Stromal cell of bone marrow (primary cell): ENCODE results near the gene STOM.
"Not testable (repeated sequence)": the region's sequence is repeated elsewhere in the genome, so short reads cannot be mapped to it uniquely, and the experiment has no call there.

ENCODE experiments used
- DNase-seq: peaks from one replicate; pipeline ENCODE4 v3.0.0-alpha.2; 2012; ENCODE audit warnings: low read depth

The STOM gene, protein sequence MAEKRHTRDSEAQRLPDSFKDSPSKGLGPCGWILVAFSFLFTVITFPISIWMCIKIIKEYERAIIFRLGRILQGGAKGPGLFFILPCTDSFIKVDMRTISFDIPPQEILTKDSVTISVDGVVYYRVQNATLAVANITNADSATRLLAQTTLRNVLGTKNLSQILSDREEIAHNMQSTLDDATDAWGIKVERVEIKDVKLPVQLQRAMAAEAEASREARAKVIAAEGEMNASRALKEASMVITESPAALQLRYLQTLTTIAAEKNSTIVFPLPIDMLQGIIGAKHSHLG

DNA sequence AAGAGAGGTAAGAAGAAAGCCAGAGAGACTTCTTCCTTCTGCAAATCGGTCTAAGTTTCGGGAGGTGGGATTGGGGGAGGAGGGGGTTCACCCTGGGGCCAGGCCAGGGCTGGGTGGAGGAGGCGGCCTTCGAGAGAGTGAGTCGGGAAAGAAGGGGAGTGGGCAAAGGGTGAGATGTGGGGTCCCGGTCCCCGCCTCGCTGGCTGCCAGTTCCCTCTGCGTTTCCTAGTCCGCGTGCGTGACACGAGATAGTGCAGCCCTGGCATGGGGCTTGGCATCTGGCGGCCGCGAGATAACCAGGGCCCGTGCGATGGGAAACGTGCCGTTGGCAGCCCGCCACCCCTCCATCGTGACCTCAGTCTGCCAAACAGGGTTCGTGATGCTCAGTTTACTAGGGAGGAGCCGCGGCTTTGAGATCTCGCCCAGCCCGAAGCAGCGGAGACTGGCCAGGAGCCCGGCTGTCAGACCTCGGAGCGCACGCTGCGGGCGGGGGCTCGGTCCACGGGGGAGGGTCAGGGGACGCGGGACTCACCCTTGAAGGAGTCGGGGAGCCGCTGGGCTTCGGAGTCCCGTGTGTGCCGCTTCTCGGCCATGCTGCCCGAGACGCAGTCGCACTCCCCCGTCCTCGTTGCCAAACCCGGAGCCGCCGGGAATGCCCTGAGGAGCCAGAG lies at the start of gene STOM:
STOM (minus strand) TSS at position 656 of the 671 bp plus-strand sequence; CDS start at position 593, 63 bp downstream.
- DNase-seq: peak; percentile 79

DNA sequence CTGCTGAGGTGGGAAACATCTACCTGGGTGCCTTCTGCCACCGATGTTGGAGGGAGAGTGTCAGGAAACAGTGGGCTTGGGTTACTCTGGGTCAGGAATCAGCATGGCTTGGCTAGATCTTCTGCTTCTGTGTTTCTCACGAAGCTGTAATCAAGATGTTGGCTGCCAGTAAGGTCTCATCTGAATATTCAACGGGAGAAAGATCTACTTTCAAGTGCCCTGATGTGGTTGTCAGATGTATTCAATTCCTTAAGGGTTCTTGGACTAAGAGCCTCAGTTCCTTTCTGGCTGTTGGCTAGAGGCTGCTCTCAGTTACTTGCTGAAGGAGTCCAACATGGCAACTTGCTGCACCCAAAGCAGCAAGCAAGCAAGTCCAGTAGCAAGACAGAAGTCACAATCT lies 41.9 kb upstream of the STOM start:
- DNase-seq: no peak

DNA sequence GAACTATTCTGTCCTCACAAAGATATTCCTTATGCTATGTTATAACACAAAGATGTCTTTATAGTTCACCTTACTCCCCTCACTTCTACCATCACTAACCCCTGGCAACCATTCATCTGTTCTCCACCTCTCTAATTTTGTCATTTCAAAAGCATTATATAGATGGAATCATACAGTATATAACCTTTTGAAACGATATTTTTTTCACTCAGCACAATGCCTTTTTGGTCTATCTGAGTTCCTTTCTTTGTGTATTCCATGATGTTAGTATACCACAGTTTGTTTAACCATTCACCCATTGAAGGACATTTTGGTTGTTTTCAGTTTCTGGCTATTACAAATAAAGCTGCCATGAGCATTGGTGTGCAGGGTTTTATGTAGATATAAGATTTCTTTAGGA lies 35.8 kb upstream of the STOM start:
- no peak for DNase-seq

DNA sequence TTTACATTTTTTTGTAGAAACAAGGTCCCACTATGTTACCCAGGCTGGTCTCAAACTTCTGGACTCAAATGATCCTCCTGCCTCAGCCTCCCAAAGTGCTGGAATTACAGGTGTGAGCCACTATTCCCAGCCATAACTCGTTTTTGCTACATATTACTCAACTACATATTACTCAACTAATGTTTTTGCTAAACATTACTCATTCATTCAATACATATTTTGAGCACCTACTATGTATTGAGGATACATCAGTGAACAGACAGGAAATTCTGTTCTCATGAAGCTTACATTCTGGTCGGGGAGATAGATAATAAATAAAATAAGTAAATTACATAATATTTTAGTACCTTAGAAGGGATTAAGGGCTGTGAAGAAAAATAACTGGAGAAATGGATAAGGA lies 34.9 kb upstream of the STOM start:
- DNase-seq: no peak

DNA sequence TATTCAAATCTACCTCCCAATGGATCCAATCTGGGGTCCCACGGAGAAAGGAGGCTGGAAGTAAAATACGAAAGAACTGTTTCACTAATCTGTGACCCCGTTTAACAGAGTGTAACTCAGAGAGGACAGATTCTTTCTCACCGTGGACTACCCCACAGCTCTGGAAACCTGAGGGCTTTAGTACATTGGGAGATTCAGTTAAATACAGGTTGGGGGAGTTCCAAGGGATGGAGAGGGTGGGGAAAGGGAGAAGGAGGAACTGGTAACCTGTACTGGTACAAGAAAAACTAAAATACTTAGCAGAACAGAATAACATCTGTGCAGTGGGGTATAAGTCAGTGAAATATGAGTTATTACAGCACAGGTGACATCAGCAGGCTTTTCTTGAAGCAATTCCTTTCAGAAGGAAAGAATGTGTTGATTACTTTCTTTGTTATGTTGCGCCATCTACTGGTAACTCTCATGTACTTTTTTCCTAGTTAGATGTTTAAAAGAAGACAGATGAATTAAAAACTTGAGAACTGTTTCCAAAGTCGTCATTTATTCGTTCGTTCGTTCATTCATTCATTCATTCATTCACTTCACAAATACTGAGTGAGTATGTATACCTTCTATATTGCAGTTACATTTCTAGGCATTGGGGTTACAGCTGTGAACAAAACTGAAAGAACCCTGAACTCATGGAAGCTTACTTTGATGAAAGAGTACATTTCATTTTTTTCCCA lies 30.0 kb upstream of the STOM start:
- DNase-seq: peak; percentile 64

DNA sequence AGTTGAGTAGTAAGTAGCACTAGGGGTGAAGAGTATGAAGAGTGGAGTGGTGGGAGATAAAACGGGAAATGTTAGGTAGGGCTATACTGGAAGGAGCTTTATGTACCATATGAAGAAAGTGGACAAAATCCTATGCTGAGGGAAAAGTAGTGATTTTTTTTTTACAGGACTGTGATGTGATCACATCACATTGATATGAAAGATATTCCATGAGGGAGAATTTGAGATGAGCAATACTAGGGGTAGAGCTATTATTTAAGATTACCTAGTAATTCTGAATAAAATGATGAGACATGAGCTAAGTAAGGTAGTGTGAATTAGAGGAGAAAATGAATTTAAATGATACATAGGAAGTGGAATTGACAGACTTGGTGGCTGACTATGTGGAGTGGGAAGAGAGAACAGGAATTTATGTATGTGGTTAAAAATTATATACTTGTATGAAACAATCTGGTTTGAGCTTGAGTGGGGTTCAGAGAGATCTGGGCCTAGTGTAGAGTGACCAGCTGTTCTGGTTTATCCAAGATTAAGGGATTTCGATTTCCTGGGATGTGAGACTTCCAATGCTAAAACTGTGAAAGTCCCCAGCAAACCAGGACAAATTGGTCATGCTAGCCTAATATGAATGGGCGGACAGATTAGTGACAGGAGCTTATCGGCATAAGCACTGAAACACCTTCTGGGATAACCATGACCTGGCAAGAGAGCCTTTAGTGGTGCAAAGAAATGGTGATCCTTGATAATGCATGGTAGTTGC lies 29.3 kb upstream of the STOM start:
- DNase-seq: no peak

DNA sequence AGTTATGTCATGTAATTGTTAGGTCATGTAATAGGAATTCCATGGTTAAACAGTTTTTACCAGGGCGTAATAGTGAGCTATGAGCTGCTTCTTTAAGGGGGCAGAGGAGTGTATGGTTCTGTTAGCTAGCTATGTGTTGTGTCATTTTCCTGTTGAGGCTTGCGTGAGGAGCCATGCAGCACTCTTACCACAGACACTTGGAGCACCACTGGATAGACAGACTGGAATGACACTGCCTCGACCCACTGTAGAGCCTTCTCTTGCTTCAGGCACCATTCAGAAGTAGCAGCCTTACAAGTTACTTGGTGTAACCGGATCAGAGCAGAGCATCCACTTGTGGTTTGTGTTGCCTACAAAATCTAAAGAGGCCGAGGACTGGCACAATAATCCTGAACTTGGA lies 28.3 kb upstream of the STOM start:
- peak; percentile 91 for DNase-seq

DNA sequence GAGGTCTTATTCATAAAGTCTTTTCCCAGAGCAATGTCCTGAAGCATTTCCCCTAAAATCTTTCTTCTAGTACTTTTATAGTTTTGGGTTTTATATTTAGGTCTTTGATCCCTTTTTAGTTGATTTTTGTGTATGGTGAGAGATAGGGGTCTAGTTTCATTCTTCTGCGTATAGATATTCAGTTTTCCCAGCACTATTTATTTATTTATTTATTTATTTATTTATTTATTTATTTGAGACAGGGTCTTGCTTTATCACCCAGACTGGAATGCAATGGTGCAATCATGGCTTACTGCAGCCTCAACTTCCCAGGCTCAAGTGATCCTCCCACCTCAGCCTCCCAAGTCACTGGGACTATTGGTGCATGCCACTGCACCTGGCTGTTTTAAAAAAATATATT lies 27.2 kb upstream of the STOM start:
- not testable (repeated sequence) for DNase-seq

DNA sequence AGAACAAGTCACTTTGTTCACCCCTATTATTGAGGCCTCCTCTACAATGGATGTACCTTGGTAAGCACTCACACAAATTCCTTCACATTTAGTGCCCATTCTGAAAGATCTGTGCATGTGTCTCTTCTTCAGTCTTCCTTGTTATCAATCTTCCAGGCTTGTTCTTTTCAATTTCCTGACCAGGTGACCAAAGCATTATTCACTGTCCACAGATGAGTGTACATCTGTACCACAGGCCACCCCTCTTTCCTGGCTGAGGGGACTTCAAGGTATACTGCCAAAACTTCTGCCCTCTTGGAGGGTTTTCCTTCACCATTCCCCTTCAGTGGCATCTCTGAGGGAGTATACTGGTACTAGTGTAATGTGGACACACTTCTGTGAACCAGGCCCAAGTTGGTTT lies 25.5 kb upstream of the STOM start:
- DNase-seq: no peak

DNA sequence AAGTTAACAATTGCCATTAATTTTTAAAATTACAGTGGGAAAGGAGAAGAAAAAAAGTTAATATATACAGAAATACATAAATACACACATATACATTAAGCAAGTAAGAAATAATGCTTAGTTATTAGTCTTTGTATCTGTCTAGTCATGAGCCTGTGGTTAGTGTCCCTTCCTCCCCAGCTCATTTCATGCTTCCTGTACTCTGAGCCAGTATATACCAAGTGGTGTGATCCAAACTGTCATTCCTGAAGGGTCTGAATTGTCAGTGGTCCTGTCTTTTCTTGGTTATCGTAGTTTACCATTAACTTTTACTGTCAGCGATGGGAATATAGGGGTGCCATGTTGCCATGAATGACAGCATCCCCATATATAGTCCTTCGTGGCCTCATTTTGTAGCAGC lies 24.2 kb upstream of the STOM start:
- no peak for DNase-seq

DNA sequence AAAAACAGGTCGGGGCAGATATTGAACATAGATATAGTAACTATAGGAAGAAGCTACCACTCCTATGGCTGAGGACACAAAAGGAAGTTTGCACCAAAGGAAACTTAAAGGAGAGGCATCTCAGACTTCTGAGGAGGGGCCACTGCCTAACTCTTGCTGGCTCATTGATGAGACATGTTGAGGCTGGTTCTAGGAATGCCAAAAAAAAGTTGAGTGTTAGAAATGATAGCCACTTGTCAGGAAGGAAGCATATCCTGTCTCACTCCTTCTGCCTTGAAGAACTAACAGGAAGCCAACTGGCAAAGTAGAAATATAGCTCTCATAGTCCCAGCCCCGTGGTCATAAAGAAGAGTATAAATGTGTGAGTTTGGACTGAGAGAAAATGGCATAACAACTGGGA lies 23.3 kb upstream of the STOM start:
- no peak for DNase-seq

DNA sequence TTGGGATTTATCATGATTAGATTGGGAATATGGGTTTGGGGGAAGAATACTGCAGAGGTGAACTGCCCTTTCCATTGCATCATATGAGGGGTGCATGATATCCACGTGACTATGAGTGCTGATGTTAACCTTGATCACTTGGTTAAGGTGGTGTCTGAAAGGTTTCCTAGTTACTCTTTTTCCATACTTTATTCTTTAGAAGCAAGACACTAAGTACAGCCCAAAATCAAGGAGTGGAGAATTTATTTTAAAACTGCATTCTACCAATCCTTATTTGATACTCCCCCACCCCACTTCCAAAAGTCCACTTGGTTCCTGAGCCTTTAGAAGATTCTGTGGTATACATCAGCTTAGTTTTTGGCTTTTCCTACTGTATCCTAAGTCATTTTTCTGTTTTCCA lies 20.3 kb upstream of the STOM start:
- no peak for DNase-seq

DNA sequence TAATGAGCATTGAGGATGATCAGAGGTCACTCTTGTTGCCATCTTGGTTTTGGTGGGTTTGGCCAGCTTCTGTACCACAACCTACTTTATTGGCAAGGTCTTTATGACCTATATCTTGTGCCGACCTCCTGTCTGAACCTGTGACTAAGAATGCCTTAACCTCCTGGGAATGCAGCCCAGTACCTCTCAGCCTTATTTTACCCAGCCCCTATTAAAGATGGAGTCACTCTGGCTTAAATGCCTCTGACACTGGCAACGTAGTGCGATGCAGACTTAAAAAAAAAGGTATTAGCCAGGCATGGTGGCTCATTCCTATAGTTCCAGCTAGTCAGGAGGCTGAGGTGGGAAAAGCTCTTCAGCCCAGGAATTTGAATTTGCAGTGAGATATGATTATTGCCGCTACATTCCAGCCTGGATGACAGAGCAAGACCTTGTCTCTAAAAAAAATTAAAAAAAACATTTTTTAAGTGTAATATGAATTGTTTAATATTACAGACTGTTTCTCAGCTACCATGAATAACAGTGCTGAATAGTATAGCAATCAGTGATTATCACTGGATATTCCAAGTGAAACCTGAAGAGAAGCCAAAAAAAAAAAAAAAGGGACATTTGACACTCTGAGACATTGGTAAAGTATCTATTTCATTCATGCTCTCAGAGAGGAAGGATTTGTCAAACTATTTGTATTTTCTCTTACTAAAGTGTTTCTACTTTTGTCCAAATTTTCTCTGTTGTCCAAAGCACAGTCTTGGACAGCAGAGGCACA lies 18.3 kb upstream of the STOM start:
- DNase-seq: no peak

DNA sequence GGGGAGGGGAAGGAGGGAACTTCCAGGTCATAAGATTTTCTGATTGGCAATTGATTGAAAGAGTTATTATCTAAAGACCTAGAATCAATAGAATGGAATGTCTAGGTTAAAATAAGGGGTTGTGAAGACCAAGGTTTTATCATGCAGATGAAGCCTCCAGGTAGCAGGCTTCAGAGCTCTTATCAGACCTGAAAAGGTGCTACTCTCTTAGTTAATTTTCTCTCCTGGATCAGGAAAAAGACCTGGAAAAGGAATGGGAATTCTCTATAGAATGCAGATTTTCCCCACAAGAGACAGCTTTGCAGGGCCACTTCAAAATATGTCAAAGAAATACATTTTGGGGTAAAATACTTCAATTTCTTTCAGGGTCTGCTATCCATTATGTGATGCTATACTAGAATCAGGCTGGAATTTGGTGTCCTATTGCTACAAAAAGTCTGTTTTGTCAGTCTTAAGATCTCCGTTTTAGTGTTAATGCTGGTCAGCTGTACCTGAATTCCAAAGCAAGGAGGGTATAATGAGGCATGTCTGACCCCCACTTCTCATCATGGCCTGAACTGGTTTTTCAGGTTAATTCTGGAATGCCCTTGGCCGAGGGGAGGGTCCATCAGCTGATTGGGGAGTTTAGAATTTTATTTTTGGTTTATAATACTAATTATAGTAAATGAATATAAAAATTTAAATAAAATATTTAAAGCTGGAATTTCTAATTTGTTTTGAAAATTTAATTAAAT lies 16.6 kb upstream of the STOM start:
- no peak for DNase-seq

DNA sequence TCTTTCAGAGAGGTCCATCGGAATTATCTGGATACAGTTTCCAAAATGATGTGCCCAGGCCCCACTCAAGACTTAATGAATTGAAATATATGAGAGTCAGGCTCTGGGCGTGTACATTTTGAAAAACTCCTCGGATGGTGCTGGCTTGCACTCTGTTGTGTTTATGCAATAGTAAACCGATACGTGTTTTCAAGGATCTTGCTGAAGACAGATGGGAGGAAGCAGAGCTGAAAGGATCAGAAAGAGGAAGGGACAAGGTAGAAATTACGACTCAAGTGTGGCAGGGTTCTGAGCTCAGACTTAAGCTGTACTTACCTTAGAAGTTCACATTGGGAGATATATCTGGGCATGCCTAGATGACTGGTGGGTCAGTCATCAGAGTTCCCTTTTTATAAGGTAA lies 13.7 kb upstream of the STOM start:
- no peak for DNase-seq

DNA sequence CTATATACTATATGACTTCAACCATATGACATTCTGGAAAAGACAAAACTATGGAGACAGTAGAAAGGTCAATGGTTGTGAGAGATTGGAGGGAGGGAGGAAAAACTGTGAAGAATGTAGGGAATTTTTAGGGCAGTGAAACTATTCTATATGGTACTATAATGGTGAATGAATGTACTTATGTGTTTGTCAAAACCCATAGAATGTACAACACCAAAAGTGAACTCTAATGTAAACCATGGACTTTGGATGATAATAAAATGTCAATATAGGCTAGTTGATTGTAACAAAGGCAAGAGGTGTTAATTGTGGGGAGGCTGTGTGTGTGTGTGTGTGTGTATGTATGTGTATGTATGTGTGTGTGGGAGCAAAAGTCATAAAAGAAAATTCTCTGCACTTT lies 10.8 kb upstream of the STOM start:
- no peak for DNase-seq

DNA sequence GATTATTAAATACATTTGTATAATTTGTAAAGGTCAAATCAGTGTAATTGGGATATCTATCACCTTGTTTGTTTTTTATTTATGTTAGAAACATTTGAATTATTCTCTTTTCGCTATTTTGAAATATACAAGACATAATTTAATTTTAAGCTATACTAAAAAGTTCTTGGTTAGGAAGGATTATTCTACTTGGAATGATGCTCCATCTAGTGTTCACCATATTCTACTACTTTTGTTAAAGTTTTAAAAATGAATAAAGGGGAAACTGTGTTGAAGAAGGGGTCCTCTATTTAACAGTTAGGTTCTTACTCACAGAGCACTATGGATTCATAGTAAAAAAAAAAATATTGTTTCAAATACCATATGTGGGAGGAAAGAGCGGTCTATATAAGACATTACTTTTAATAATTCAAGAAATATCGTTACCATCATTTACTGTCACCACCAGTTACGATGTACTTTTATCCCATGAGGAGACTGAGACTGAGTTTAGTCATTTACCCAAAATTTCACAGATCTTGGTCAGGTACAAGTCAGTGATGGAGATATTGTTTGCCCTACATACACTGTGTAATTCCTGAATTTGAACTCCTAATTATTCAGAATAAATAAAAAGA lies 6.3 kb upstream of the STOM start:
- DNase-seq: no peak

DNA sequence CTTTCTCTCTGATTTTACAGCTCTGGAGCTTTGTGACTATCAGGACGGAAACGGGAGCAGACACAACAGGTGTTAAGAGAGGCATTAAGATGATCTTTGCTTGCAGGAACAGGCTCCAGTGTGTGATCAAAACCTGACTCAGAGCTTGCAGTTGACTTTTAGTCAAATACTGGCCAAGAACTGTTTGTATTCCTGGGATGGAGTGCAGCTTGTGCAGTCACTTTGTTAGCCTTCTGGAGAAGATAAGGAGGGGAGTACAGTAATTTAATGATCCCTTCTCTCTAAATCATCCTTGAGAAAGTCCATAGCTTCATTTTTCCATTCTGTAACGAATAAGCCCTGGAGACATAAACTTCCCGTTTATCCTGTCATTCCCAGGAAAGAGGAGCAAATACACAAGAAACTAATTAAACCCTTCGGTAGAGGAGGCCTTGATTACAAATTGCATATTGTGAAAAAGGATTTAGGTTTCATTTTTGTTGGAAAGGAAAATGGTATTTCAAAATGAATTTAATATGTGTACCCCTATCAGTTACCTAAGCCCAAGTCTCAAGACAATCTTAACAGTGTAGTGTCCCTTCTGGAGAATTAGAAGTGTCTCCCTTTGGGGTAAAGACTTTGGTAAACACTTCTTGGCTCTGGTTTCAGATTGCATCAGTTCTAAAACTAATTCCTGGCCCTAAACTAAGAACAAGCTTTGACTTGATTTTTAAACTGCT lies 3.1 kb upstream of the STOM start:
- DNase-seq: peak; percentile 41

DNA sequence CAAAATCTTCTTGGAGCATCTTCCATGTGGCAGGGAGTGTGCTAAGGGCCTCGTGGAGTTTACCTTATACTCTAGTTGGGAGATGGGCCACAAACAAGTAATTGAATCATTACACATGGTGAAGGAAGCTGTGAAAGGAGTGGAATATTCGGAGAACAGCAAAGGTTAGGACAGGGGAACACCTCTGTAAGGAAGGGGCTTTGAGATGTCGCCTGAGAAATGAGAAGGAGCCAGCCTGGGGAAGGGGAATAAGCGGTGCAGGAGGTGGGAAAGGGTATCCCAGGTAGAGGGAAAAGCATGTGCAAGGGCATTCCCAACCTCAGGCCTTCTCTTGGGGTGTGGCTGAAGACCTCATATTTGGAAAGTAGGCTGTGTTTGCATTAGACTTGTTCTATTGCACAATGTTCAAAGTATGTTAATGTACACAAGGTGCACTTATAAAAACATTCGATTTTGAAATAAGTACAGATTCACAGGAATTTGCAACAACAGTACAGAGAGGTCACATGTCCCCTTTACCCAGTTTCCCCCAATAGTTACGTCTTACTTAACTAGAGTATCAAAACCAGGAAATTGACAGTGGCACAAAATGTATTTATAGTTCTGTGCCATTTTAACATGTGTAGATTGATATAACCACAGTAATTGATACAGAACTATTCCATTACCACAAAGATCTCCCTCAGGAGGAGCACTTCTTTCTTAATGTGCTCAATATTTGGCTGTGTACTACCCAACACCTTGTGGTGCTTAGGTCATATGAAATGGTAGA lies 2.4 kb upstream of the STOM start:
- DNase-seq: no peak
